Tibial nerve (tissue), 3 donors: ENCODE measurements around the gene WNT8A.

ENCODE experiments used
- CTCF ChIP-seq, 5 experiments: fragments of 200-600 bp in 3 of 5; fragments of 450-650 bp in 2 of 5; sonication (generic) in 3 of 5; IDR thresholded peaks; one replicate each; pipeline ENCODE4 v1.5.1; 2016 to 2019; ENCODE audit warnings: antibody characterized with exemption in 5 of 5, mild to moderate bottlenecking in 3 of 5, moderate library complexity in 2 of 5
- POLR2A ChIP-seq, 2 donors: fragments of 450-650 bp; IDR thresholded peaks; one replicate each; pipeline ENCODE4 v1.6.1; 2017; ENCODE audit warnings: antibody characterized with exemption in 2 of 2, mild to moderate bottlenecking in 2 of 2, moderate library complexity in 2 of 2

- no peak for TF ChIP-seq CTCF (IDR thresholded peaks at IDR 0.05)
- TF ChIP-seq POLR2A (IDR thresholded peaks at IDR 0.05) = no peak
Measured at GRCh38 chr5:138037907-138038633, 45.8 kb upstream of the WNT8A start.
